Fibroblast of lung (primary cell): ENCODE measurements around the gene CTRB1.

ENCODE experiments used
- CTCF ChIP-seq, 2 donors: IDR thresholded peaks in 1 of 2; conservative IDR thresholded peaks in 1 of 2; 1 replicate in 1 of 2; 2 replicates in 1 of 2; pipeline ENCODE4 v1.5.1; 2011 to 2012; ENCODE audit warnings: low read length in 2 of 2, control low read depth in 1 of 2, inconsistent platforms in 1 of 2, low read depth in 1 of 2, mild to moderate bottlenecking in 1 of 2
- EZH2 ChIP-seq: IDR thresholded peaks from 2 replicates; pipeline ENCODE4 v1.5.1; 2012; ENCODE audit warnings: low read length, control low read depth, mild to moderate bottlenecking; ENCODE audit errors: missing control alignments

GRCh38 chr16:75249441-75249840 is 30.7 kb downstream of the CTRB1 start:
- TF ChIP-seq CTCF (conservative IDR thresholded peaks at IDR 0.05 in 1 of 2, IDR thresholded peaks at IDR 0.05 in 1 of 2; ENCODE audit: low read depth in 1 of 2, low read length in 2 of 2) (no peak), EZH2 (no peak)
